Activated CD4-positive, alpha-beta T cell treated with anti-CD3 and anti-CD28 coated beads, Interleukin-2, amount 10 ng/mL, durations not matched to agents 7 days and 5 days (primary cell): ENCODE results near the gene BEX1. TPM values are rescaled to one million over a fixed set of nuclear protein-coding genes. Genes with fewer than 3 reads are reported as not detected.
A peak's percentile ranks its signal among the peaks of the same experiment; 100 is the strongest.
"Not testable (repeated sequence)": the region's sequence is repeated elsewhere in the genome, so short reads cannot be mapped to it uniquely, and the experiment has no call there.

Source experiments
- CTCF ChIA-PET: fragments of 350-600 bp; sonication (Branson Sonifier 250); formaldehyde crosslinking; loops from one replicate; lab custom pipeline; 2021; ENCODE audit warnings: antibody characterized with exemption; lab: Charles Lee
- POLR2A ChIA-PET: fragments of 350-600 bp; sonication (Branson Sonifier 250); formaldehyde crosslinking; loops from one replicate; lab custom pipeline; 2021; ENCODE audit warnings: antibody characterized with exemption; lab: Charles Lee
- DNase-seq: peaks from one replicate; pipeline ENCODE4 v3.0.0-alpha.2; 2020
- H3K27ac Mint-ChIP-seq: one replicate; pipeline ENCODE4 v1.8.0; 2021; ENCODE audit warnings: mild to moderate bottlenecking, moderate library complexity, mixed read lengths
- H3K27me3 Mint-ChIP-seq: one replicate; pipeline ENCODE4 v1.8.0; 2021; ENCODE audit warnings: mixed read lengths
- H3K36me3 Mint-ChIP-seq: one replicate; pipeline ENCODE4 v1.8.0; 2021; ENCODE audit warnings: low read depth, mixed read lengths
- H3K4me1 Mint-ChIP-seq: one replicate; pipeline ENCODE4 v1.8.0; 2021; ENCODE audit warnings: mixed read lengths
- H3K4me3 Mint-ChIP-seq: one replicate; pipeline ENCODE4 v1.8.0; 2021; ENCODE audit warnings: mild to moderate bottlenecking, moderate library complexity, mixed read lengths
- H3K9me3 Mint-ChIP-seq: one replicate; pipeline ENCODE4 v1.8.0; 2021; ENCODE audit warnings: mixed read lengths
- total RNA-seq, 2 experiments: library from RNA; stranded (reverse); gene quantifications; one replicate each; pipeline ENCODE4 v1.2.3, GENCODE V29; 2021

Gene BEX1
- total RNA-seq, result not detected

GRCh38 chrX:103063918-103064434 lies at the start of gene BEX1:
BEX1 (minus strand) TSS chrX:103064171; CDS start chrX:103063274, 897 bp downstream.
- peak; percentile 5 for DNase-seq
- ChIA-PET POLR2A (no interaction called here), CTCF (no interaction called here)
- Mint-ChIP-seq H3K9me3 (no peaks in the 10 kb centered on the region), H3K4me1 (no peaks in the 10 kb centered on the region), H3K27ac (no peak within 1 kb of the TSS), H3K4me3 (no peak within 1 kb of the TSS), H3K27me3 (peaks cover 8% of the 10 kb centered on the region), H3K36me3 (no peaks in the 10 kb centered on the region)

GRCh38 chrX:103109497-103109896 lies 45.5 kb upstream of the BEX1 start:
- H3K36me3 Mint-ChIP-seq, H3K4me1 Mint-ChIP-seq, DNase-seq, H3K27ac Mint-ChIP-seq, H3K9me3 Mint-ChIP-seq, H3K27me3 Mint-ChIP-seq, CTCF ChIA-PET, H3K4me3 Mint-ChIP-seq, POLR2A ChIA-PET: not testable (repeated sequence)

DNA sequence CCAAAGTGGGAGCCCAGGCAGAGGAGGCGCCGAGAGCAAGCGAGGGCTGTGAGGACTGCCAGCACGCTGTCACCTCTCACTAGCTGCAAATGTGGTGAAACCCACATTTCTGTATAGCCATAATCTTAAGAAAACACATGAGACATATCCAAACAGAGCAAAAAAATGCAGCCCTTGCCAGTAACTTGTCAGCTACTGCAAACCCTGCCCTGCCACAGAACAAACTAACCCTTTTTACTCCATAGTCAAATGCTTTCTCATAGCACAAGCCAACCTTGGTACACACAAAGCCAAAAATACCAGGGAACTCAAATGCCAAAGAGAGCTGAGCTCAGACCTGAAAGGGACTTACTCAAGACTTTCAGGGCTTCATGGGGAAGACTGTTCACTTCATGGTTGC lies 43.9 kb upstream of the BEX1 start:
- no peak overlapping the region for H3K4me3 Mint-ChIP-seq
- no peaks in the 10 kb centered on the region for H3K36me3 Mint-ChIP-seq
- no peaks in the 10 kb centered on the region for H3K4me1 Mint-ChIP-seq
- DNase-seq, result no peak
- H3K9me3 Mint-ChIP-seq, result no peaks in the 10 kb centered on the region
- no peaks in the 10 kb centered on the region for H3K27me3 Mint-ChIP-seq
- H3K27ac Mint-ChIP-seq, result no peak overlapping the region
- ChIA-PET POLR2A (no interaction called here), CTCF (no interaction called here)

GRCh38 chrX:103107227-103107737 lies 43.3 kb upstream of the BEX1 start:
- DNase-seq, H3K27ac Mint-ChIP-seq, H3K4me1 Mint-ChIP-seq, H3K27me3 Mint-ChIP-seq, H3K9me3 Mint-ChIP-seq, H3K4me3 Mint-ChIP-seq, POLR2A ChIA-PET, H3K36me3 Mint-ChIP-seq, CTCF ChIA-PET: not testable (repeated sequence)

DNA sequence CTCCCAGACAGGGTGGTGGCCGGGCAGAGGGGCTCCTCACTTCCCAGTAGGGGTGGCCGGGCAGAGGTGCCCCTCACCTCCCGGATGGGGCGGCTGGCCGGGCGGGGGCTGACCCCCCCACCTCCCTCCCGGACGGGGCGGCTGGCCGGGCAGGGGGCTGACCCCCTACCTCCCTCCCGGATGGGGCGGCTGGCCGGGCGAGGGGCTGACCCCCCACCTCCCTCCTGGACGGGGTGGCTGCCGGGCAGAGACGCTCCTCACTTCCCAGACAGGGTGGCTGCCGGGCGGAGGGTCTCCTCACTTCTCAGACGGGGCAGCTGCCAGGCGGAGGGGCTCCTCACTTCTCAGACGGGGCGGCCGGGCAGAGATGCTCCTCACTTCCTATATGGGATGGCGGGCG lies 40.4 kb upstream of the BEX1 start:
- H3K4me3 Mint-ChIP-seq, result not testable (repeated sequence)

GRCh38 chrX:103103866-103104265 lies 39.9 kb upstream of the BEX1 start:
- POLR2A ChIA-PET, CTCF ChIA-PET, H3K27ac Mint-ChIP-seq, H3K4me3 Mint-ChIP-seq, H3K27me3 Mint-ChIP-seq, H3K4me1 Mint-ChIP-seq, H3K36me3 Mint-ChIP-seq, H3K9me3 Mint-ChIP-seq, DNase-seq: not testable (repeated sequence)

More for the DNA sequence above, 40.4 kb upstream of the BEX1 start:
- H3K27me3 Mint-ChIP-seq, POLR2A ChIA-PET, H3K27ac Mint-ChIP-seq, H3K4me1 Mint-ChIP-seq, DNase-seq, H3K9me3 Mint-ChIP-seq, H3K36me3 Mint-ChIP-seq, CTCF ChIA-PET: not testable (repeated sequence)

DNA sequence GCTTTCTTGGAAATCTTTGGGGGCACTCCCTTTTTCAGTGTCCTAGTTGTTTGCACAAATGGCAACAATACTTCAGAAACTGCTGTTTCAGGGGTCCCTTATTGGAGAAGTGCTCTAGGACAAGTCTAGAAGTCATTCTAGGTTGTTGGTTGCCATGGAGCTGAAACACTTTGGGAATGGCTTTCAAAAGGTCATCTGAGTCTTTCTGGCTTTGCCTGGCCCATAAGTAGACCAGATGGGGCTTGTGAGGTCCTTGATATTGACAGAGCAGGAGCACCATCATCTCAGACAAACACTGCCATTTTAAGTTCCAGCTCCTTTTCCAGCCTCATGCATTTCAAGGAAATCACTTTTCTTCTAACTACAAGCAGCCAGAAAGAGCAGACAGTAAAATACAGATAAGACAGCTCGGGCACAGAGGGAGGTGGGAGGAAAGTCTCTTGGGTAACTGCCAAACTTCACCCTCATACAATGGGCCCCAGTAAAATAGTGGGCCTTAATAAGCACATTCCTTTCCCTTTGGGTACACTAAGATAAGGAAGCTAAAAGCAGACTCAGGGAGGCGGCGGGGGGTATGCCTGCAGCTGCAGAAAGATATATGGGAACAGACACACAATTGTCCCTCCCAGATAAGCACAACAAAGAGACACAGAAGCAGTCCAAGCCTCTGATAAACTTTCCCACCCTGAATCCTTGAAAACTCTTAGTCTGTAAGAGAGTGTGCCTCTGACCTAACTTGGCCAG lies 37.5 kb upstream of the BEX1 start:
- ChIA-PET CTCF (no interaction called here), POLR2A (no interaction called here)
- Mint-ChIP-seq H3K9me3 (no peaks in the 10 kb centered on the region), H3K27ac (no peak overlapping the region), H3K4me1 (no peaks in the 10 kb centered on the region), H3K27me3 (no peaks in the 10 kb centered on the region), H3K36me3 (no peaks in the 10 kb centered on the region), H3K4me3 (no peak overlapping the region)
- no peak for DNase-seq

GRCh38 chrX:103100484-103100883 lies 36.5 kb upstream of the BEX1 start:
- DNase-seq, result no peak
- H3K27me3 Mint-ChIP-seq, result no peaks in the 10 kb centered on the region
- POLR2A ChIA-PET, result no interaction called here

DNA sequence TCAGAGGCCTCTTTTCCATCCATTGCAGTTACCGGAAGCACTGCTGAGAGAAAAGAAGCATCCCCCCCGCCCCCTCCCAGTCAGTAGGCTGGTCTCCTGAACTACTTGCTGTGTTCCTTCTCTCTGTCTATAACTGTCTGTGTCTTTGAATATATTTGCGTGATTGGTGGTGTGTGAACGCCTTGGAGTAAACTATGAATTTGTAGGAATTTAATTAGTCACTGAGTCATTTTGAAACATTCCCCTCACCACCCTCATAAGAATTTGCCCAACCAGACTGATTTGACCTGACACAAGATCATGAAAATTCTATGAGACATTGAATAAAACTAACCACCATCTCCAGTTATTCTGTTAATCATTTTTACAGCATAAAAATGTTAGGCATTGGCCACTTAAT lies 35.7 kb upstream of the BEX1 start:
- Mint-ChIP-seq H3K4me1 (no peaks in the 10 kb centered on the region), H3K27me3 (no peaks in the 10 kb centered on the region), H3K36me3 (no peaks in the 10 kb centered on the region), H3K4me3 (no peak overlapping the region), H3K9me3 (no peaks in the 10 kb centered on the region), H3K27ac (no peak overlapping the region)
- no peak for DNase-seq
- CTCF ChIA-PET, result no interaction called here
- POLR2A ChIA-PET, result no interaction called here

More at GRCh38 chrX:103100484-103100883, 36.5 kb upstream of the BEX1 start:
- Mint-ChIP-seq H3K27ac (no peak overlapping the region), H3K4me3 (no peak overlapping the region), H3K36me3 (no peaks in the 10 kb centered on the region), H3K9me3 (no peaks in the 10 kb centered on the region), H3K4me1 (no peaks in the 10 kb centered on the region)
- CTCF ChIA-PET, result no interaction called here

GRCh38 chrX:103098488-103098887 lies 34.5 kb upstream of the BEX1 start:
- no peak overlapping the region for H3K27ac Mint-ChIP-seq
- H3K4me3 Mint-ChIP-seq, result no peak overlapping the region
- no peaks in the 10 kb centered on the region for H3K27me3 Mint-ChIP-seq
- H3K36me3 Mint-ChIP-seq, result no peaks in the 10 kb centered on the region
- H3K4me1 Mint-ChIP-seq, result no peaks in the 10 kb centered on the region
- no peaks in the 10 kb centered on the region for H3K9me3 Mint-ChIP-seq
- ChIA-PET CTCF (no interaction called here), POLR2A (no interaction called here)
- no peak for DNase-seq

DNA sequence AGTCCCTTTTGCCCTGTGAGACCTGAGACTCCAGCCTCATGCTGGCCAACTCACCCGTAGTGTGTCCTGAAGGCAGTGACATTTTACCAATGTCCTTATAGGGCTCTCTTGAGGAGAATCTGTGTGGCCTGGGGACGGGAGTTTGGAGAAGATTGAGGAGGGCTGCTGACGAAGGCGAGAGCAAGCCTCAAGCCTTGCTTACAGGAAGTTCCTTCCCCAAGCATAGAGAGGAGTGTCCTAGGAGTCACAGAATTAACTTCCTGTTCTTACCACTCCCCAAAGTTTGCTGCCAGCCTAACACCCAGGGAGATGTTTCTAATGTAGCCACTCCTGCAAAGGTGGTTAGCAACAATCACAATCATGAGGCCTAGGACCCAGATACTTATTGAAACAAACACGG lies 29.0 kb upstream of the BEX1 start, which contains the start of gene NXF3:
Gene NXF3 (minus strand): TSS at position 202 of the 400 bp plus-strand sequence. CDS start 120 bp downstream, at position 82.
- ChIA-PET CTCF (interaction anchor here (0.6 kb wide), 1 partner anchor 993 kb away, joined by 3 read pairs; no protein-coding TSS in a partner anchor), POLR2A (no interaction called here)
- Mint-ChIP-seq H3K27me3 (peaks cover 6% of the 10 kb centered on the region), H3K9me3 (no peaks in the 10 kb centered on the region), H3K4me1 (no peaks in the 10 kb centered on the region), H3K27ac (no peak within 1 kb of the TSS), H3K4me3 (no peak within 1 kb of the TSS), H3K36me3 (no peaks in the 10 kb centered on the region)
- no peak for DNase-seq

DNA sequence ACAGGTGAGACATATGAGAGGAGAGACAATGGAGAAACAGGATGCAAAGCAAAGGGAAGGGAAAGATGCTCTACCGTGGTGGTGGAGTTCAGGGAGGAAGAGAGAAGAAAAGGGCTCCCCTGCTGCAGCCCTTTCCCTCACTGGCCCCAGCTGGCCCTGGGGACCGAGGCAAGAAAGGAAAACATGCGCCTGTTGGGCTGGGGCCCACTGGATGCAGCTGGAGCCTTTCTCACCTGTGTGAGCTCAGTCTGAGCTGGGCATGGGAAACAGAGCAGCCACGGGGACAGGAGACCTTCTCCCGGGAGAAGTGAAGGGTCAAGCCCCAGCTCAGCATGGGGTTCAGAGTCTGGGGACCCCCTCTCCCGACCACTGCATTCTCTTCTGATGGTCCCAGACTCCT lies 17.1 kb upstream of the BEX1 start:
- ChIA-PET CTCF (no interaction called here), POLR2A (no interaction called here)
- Mint-ChIP-seq H3K27ac (no peak overlapping the region), H3K27me3 (no peaks in the 10 kb centered on the region), H3K4me3 (no peak overlapping the region), H3K4me1 (no peaks in the 10 kb centered on the region), H3K36me3 (no peaks in the 10 kb centered on the region), H3K9me3 (no peaks in the 10 kb centered on the region)
- no peak for DNase-seq

DNA sequence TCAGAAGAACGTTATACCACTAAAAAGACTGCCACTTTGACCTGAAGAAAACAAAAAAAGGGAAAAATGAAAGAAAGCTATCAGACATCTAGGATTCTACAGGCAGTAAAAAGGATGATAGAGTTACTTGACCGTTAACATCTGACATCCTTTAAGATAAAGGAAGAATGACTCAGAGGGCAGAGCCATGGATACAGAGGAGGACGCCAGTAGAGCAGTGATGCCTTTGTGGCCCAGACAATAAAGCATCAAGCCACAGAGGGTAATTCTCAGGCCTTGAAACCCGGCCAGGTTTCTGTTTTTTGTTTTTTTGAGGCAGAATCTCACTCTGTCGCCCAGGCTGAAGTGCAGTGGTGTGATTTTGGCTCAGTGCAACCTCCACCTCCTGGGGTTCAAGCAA lies 9.5 kb upstream of the BEX1 start:
- H3K27ac Mint-ChIP-seq, result no peak overlapping the region
- ChIA-PET CTCF (no interaction called here), POLR2A (no interaction called here)
- no peaks in the 10 kb centered on the region for H3K9me3 Mint-ChIP-seq
- H3K36me3 Mint-ChIP-seq, result no peaks in the 10 kb centered on the region
- H3K4me1 Mint-ChIP-seq, result no peaks in the 10 kb centered on the region
- no peak overlapping the region for H3K4me3 Mint-ChIP-seq
- no peak for DNase-seq
- no peaks in the 10 kb centered on the region for H3K27me3 Mint-ChIP-seq
